HCT116 (cell line): ENCODE data around the gene GRM1. TPM values are rescaled to one million over a fixed set of nuclear protein-coding genes. Genes with fewer than 3 reads are reported as not detected.

Experiments
- total RNA-seq: library from RNA; stranded (reverse); gene quantifications from one replicate; pipeline ENCODE4 v1.2.1, GENCODE V29; 2021; ENCODE audit not compliant: unreplicated experiment

Gene GRM1
- total RNA-seq, 1 experiment from 2014 or later: not detected

Other genes starting within 250 kb of the GRM1 start
- gene FBXO30, start 214.3 kb upstream of the GRM1 start, total RNA-seq: 9.1 TPM
- 10.2 TPM for gene SHPRH, start 64.7 kb upstream of the GRM1 start, total RNA-seq